Heart left ventricle (tissue), 16 donors: Measurements from ENCODE around the gene PPP2R2D. TPM values are rescaled to one million over a fixed set of nuclear protein-coding genes. Genes with fewer than 3 reads are reported as not detected.
A peak's percentile ranks its signal among the peaks of the same experiment; 100 is the strongest.

Source experiments
- ATAC-seq, 4 donors: fragments of 200-7000 bp; cut with Tn5 transposase; one replicate each; pipeline ENCODE4 v1.9.1; 2020 to 2022; ENCODE audit warnings: moderate library complexity in 4 of 4, mild to moderate bottlenecking in 3 of 4, moderate number of reproducible peaks in 1 of 4
- DNase-seq, 5 donors: peaks; one replicate each; pipeline ENCODE4 v3.0.0-alpha.2; 2020
- H3K27ac ChIP-seq, 12 donors: fragments of 200-600 bp; sonication (generic) in 4 of 12; one replicate each; pipeline versions ENCODE4 v1.5.0 to v1.8.0; 2016 to 2022; ENCODE audit warnings: mild to moderate bottlenecking in 2 of 12
- H3K27me3 ChIP-seq, 9 donors: fragments of 200-600 bp; sonication (generic) in 2 of 9; one replicate each; pipeline versions ENCODE4 v1.5.1 to v1.8.0; 2016 to 2022; ENCODE audit warnings: mild to moderate bottlenecking in 3 of 9
- H3K36me3 ChIP-seq, 9 donors: fragments of 200-600 bp; sonication (generic) in 2 of 9; one replicate each; pipeline versions ENCODE4 v1.5.0 to v1.8.0; 2018 to 2022; ENCODE audit warnings: mild to moderate bottlenecking in 2 of 9
- H3K4me1 ChIP-seq, 12 donors: fragments of 200-600 bp; sonication (generic) in 4 of 12; one replicate each; pipeline versions ENCODE4 v1.5.0 to v1.8.0; 2016 to 2022; ENCODE audit warnings: mild to moderate bottlenecking in 3 of 12
- H3K4me3 ChIP-seq, 12 donors: fragments of 200-600 bp; sonication (generic) in 4 of 12; one replicate each; pipeline versions ENCODE4 v1.5.0 to v1.8.0; 2017 to 2022; ENCODE audit warnings: mild to moderate bottlenecking in 9 of 12, moderate library complexity in 4 of 12
- H3K9me3 ChIP-seq, 12 donors: fragments of 200-600 bp; sonication (generic) in 4 of 12; one replicate each; pipeline versions ENCODE4 v1.5.0 to v1.8.0; 2016 to 2022; ENCODE audit warnings: mild to moderate bottlenecking in 1 of 12
- CTCF ChIP-seq, 12 donors: fragments of 200-600 bp; sonication (generic) in 4 of 12; IDR thresholded peaks; one replicate each; pipeline versions ENCODE4 v1.5.0 to v1.8.0; 2018 to 2022; ENCODE audit warnings: antibody characterized with exemption in 12 of 12, mild to moderate bottlenecking in 5 of 12
- POLR2A ChIP-seq, 2 donors: fragments of 450-650 bp; IDR thresholded peaks; one replicate each; pipeline ENCODE4 v1.6.1; 2017; ENCODE audit warnings: antibody characterized with exemption in 2 of 2, mild to moderate bottlenecking in 2 of 2, moderate library complexity in 2 of 2
- WGBS, 4 donors: extraction: QIAGEN DNeasy Blood & Tissue Kit in 2 of 4; methylation state at CpG; one replicate each; pipeline versions ENCODE4 v1.1.5 to v1.1.7; 2013 to 2018; 5-methylcytosine and 5-hydroxymethylcytosine counted together
- intact Hi-C, 10 donors: fragments of 100-400 bp; cut with DNase I; formaldehyde crosslinking; loops; one replicate each; pipeline versions ENCODE4 v1.11.1 to v1.14.2; 2022
- polyA plus RNA-seq, 2 donors: library from polyadenylated mRNA; stranded (reverse); fragments of 200-250 nt; gene quantifications; one replicate each; pipeline ENCODE4 v1.2.3, GENCODE V29; 2013
- total RNA-seq, 9 donors: library from RNA; depleted of rRNA in 2 of 9; stranded (reverse); fragments of >200 nt in 2 of 9; fragmentation: NEBNext Ultra II Directional in 3 of 9; extraction: Animal tissue kit (Norgen Biotek cat#: 25700) in 3 of 9; gene quantifications; one replicate each; pipeline versions ENCODE4 v1.1.0 to v1.2.4, GENCODE V29; 2016 to 2023
- donor health status: ischemic (EF 13 %, LVEDD 7.1; RV severe dilation, severe dysfunction).
- donor health status: healthy with polysubstance abuse.
- donor health status: DM: no; HTN: yes; CAD: no.
- donor health status: DM: no; HTN: no; CAD: no.
- donor health status: ischemic (EF 25% LVEDD 6.9; RV normal size, moderate dysfunction).
- donor health status: ischemic (EF 25% LVEDD 5.7; RV mildly dilated, moderate dysfunction).
- donor health status: healthy.
- donor health status: DM: yes; HTN: yes; CAD: no.
- donor health status: ischemic (EF 35%, LVEDD 5.7; RV mildly dilated, moderate dysfunction).
- donor health status: nonischemic (EF 11% LVEDD 7.7; RV severe dilation, severe dysfunction).
- donor health status: DM: yes; HTN: yes; CAD: no.
- donor health status: PGD.
- donor health status: ischemic (EF 29% LVEDD 5.4; RV normal size, mild dysfunction).
- donor health status: nonischemic (EF 23%, LVEDD 6.1; RV moderate dilation, normal function).

The PPP2R2D gene
- total and polyA plus RNA-seq, 11 donors = 29.4 to 43.4 (median 36.4) TPM

GRCh38 chr10:131898061-131898460 is 2.7 kb upstream of the PPP2R2D start:
- WGBS, 4 donors = 74 to 80% (median 79%) methylated on average over 8 of the region's 8 CpGs
- TF ChIP-seq POLR2A (IDR thresholded peaks at IDR 0.05) (no peak), CTCF (IDR thresholded peaks at IDR 0.05) (no peak)
- no peak overlapping the region for H3K27ac ChIP-seq
- no peaks in the 10 kb centered on the region for H3K36me3 ChIP-seq
- ATAC-seq (no peak), DNase-seq (no peak)
- intact Hi-C loops = loop anchor here in 1 of 10 donors (5.0 kb wide), 1 partner anchor 119 kb away; no protein-coding TSS in a partner anchor
- H3K27me3 ChIP-seq = peaks cover 0 to 23% (median 4%) of the 10 kb centered on the region in 9 donors
- no peak overlapping the region for H3K4me3 ChIP-seq
- H3K4me1 ChIP-seq = peaks cover 0 to 21% (median 16%) of the 10 kb centered on the region in 12 donors
- H3K9me3 ChIP-seq = no peaks in the 10 kb centered on the region

- 33 to 57% (median 40%) methylated on average over 5 of the region's 5 CpGs for WGBS, 4 donors
- TF ChIP-seq CTCF (IDR thresholded peaks at IDR 0.05) (no peak), POLR2A (IDR thresholded peaks at IDR 0.05) (no peak)
Observed at GRCh38 chr10:131898713-131899112, 2.1 kb upstream of the PPP2R2D start.

DNA sequence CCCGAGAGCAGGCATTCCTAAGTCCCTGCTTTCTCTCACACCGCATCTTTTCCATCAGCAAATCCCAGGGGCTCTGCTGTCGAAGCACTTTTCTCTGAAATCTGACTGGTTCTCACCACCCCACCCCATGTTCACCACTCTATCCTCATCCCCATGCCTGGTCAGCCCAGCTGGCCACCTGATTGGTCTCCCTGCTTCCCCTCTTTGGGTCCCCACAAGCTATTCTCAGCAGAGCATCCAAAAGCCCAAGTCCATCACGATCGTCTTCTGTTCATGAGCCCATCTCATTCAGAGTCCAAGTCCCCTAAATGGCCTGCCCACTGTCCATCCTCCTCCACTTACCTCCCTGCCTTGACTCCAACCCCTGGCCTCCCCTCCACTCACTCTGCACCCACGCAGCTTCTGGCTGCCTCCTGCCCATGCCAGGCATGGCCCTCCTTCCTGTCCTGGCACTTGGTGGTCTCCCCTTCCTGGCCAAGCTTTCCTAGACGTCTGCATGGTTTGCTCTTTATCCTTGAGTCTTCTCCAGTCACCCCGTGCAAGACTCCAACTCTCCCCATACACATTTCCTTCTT is 1.6 kb upstream of the PPP2R2D start:
- ATAC-seq (no peak), DNase-seq (no peak)
- no peaks in the 10 kb centered on the region for H3K9me3 ChIP-seq
- no peak overlapping the region for H3K27ac ChIP-seq
- peaks cover 0 to 17% (median 4%) of the 10 kb centered on the region in 9 donors for H3K27me3 ChIP-seq
- H3K4me3 ChIP-seq = no peak overlapping the region
- TF ChIP-seq POLR2A (IDR thresholded peaks at IDR 0.05) = no peak
- no peak for TF ChIP-seq CTCF (IDR thresholded peaks at IDR 0.05)
- H3K4me1 ChIP-seq = peaks cover 0 to 33% (median 25%) of the 10 kb centered on the region in 12 donors
- intact Hi-C loops = loop anchor here in 1 of 10 donors (5.0 kb wide), 1 partner anchor 118 kb away; no protein-coding TSS in a partner anchor
- no peaks in the 10 kb centered on the region for H3K36me3 ChIP-seq
- 58 to 64% (median 60%) methylated on average over 8 of the region's 8 CpGs for whole genome bisulfite sequencing, 4 donors

More at GRCh38 chr10:131898713-131899112, 2.1 kb upstream of the PPP2R2D start:
- Histone ChIP-seq H3K36me3 (no peaks in the 10 kb centered on the region), H3K9me3 (no peaks in the 10 kb centered on the region), H3K4me3 (no peak overlapping the region), H3K27me3 (peaks cover 0 to 21% (median 4%) of the 10 kb centered on the region in 9 donors), H3K27ac (no peak overlapping the region), H3K4me1 (peaks cover 0 to 28% (median 21%) of the 10 kb centered on the region in 12 donors)
- intact Hi-C loops = loop anchor here in 1 of 10 donors (5.0 kb wide), 1 partner anchor 119 kb away; no protein-coding TSS in a partner anchor
- no peak for DNase-seq
- ATAC-seq = no peak

- TF ChIP-seq POLR2A (IDR thresholded peaks at IDR 0.05) = no peak
- TF ChIP-seq CTCF (IDR thresholded peaks at IDR 0.05) = peak in 1 of 12 donors; percentile 26
- Histone ChIP-seq H3K27me3 (peaks cover 0 to 17% (median 4%) of the 10 kb centered on the region in 9 donors), H3K27ac (peak overlapping the region in 7 of 12 donors; percentile 81 to 99 (median 97)), H3K36me3 (no peaks in the 10 kb centered on the region), H3K4me3 (peak overlapping the region; percentile 70 to 100 (median 89)), H3K4me1 (peaks cover 0 to 39% (median 31%) of the 10 kb centered on the region in 12 donors), H3K9me3 (no peaks in the 10 kb centered on the region)
- intact Hi-C loops = loop anchor here in 8 of 10 donors (5.0 to 10.0 kb wide), 6 partner anchors 37 to 117 kb away; no protein-coding TSS in a partner anchor
- DNase-seq (no peak), ATAC-seq (peak in 1 of 4 donors; percentile 2)
- WGBS, 4 donors = 23 to 24% (median 24%) methylated on average over 19 to 24 of the region's 24 CpGs
Observed at GRCh38 chr10:131899695-131900349, 986 bp upstream of the PPP2R2D start.
